EL (cell line): ENCODE data around the gene MCUR1.
A peak's percentile ranks its signal among the peaks of the same experiment; 100 is the strongest.
"Not testable (repeated sequence)": the region's sequence is repeated elsewhere in the genome, so short reads cannot be mapped to it uniquely, and the experiment has no call there.

ENCODE experiments used
- DNase-seq: peaks from one replicate; pipeline ENCODE4 v3.0.0-alpha.2; 2016

MCUR1 gene

DNA sequence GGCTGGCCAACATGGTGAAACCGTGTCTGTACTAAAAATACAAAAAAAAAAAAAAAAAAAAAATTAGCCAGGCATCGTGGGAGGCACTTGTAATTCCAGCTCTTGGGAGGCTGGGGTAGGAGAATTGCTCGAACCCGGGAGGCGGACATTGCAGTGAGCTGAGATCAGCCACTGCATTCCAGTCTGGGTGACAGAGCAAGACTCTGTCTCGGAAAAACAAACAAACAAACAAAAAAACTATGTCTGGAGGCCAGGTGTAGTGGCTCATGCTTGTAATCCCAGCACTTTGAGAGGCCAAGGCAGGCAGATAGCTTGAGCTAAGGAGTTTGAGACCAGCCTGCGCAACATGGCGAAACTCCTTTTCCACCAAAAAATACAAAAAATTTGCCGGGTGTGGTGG is 38.9 kb downstream of the MCUR1 start:
- DNase-seq = not testable (repeated sequence)

DNA sequence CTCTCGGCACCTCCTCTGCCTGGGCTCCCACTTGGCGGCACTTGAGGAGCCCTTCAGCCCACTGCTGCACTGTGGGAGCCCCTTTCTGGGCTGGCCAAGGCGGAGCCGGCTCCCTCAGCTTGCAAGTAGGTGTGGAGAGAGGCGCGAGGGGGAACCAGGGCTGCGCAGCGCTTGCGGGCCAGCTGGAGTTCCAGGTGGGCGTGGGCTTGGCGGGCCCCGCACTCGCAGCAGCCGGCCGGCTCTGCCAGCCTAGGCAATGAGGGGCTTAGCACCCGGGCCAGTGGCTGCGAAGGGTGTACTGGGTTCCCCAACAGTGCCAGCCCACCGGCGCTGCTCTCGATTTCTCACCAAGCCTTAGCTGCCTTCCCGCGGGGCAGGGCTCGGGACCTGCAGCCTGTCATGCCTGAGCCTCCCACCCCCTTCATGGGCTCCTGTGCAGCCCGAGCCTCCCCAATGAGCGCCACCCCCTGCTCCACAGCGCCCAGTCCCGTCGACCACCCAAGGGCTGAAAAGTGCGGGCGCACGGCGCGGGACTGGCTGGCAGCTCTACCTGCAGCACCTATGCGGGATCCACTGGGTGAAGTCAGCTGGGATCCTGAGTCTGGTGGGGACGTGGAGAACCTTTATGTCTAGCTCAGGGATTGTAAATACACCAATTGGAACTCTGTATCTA is 41.9 kb downstream of the MCUR1 start:
- not testable (repeated sequence) for DNase-seq

DNA sequence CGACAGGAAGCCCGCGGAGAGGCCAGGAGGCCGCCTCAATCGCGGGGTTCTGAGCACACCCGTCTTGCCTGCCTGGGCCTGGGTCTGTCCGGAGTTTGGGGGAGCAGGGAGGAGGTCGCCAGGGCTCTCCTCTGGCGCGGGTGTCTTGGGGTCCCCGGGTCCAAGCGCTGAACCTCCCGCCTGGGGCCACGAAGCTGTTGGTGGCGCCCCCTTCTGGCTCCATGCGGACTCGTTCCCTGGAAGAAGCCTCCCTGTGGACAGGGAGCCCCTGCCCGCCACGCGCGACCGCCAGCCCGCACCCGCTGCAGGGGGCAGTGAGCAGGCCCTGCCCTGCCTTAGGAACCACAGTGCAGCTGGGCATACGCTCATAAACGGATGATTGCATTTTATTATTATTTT is 44.7 kb downstream of the MCUR1 start:
- DNase-seq = no peak

DNA sequence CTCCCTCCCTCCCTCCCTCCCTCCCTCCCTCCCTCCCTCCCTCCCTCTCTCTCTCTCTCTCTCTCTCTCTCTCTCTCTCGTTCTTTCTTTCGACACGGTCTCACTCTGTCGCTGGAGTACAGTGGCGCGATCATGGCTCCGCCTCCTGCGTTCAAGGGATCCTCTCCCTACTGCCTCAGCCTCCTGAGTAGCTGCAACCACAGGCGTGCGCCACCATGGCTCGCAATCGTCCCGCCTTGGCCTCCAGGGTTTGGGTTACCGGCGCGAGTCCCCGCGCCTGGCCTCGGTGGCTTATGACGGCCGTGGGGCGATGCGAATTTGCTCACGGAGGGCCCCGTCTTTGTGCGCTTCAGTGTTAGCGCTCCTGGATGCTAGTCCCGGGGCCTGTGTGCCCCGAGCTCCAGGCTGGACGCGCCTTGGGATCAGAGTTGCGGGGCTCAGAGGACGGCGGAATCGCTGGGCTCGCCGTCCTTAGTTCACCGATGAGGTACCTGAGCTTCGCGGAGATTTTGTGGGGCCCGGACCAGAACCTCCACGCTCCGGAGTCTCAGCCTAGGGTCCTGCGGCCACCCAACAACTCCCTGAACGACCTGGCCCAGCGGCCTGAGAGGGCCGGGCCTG is 45.2 kb downstream of the MCUR1 start:
- no peak for DNase-seq

DNA sequence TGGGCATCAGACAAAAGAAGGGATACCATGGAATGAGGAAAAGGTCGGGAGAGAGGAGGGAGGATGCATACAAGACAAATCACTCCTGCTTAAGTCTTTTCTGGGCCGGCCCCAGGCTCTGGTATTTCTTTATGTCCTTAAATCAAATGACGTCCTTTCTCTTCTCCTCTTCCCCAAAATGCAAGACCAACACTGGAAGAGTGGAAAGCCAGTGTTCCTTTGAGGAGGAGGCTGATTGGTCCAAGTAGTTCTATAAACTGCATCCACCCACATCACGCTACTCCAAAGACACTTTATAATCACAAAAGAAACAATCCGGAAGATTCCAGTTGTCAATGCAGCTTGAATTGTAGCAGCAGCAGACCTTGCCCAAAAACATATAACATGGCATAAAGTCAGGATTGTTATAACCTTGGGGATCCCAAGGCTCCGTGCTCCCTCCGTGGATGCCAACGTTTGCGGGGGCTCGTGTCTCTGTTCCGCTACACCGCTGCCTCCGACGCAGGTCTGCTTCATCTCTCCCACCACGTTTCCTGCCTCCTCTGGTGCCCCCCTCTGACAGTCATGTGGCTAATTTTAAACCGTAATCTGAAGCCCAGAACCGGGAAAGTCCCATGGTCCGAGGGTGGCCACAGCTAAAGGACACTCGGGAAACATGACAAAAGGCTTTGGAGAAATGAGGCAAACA is 47.1 kb downstream of the MCUR1 start:
- peak; percentile 62 for DNase-seq

DNA sequence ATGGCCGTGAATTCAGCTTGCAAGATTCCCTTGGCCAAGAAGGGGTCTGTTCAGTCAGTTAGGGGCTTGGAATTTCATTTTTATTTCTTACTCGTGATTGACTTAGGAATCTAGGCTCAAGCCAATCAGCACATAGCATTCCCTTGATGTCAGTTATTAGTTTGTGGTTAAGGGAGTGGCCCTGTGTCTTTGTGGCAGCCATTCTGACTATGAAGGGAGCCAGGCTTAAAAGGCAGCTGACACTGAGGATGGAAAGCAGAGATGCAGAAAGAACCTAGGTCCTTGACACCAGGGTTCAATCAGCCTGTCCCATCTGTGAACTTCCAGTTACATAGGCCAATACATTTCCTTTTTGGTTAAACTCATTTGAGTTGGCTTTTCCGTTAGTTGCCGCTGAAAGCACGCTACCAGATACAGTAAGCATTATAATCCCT is 48.1 kb downstream of the MCUR1 start:
- peak; percentile 59 for DNase-seq

DNA sequence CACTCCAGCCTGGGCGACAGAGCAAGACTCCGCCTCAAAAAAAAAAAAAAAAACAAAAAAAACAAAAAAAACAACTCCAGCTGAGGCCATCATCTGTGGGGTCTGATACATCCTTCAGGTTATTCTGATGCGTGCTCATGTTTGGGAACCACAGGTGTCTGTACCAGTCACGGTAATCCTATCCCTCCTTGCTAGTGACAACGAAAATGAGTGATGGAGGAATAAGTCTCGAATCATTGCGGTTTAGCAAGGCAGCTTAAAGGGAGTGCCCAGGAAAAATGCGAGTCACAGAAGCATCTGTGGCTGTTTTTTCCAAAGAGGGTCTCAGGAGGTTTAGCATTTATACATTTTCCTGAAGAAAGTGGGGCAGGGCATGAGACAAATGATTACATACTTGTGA is 48.8 kb downstream of the MCUR1 start:
- DNase-seq = no peak

DNA sequence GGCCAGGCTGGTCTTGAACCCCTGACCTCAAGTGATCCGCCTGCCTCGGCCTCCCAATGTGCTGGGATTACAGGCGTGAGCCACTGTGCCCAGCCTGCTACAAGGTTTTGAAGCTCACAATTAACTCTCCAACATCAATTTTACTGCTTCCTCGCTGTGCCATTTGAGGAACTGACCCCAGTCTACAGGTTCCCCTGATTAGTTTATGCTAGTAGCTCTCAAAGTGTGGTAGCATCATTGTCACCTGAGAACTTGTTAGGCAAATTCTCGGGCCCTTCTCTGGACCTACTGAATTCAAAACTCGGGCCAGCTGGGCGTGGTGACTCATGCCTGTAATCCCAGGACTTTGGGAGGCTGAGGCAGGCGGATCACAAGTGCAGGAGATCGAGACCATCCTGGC is 49.4 kb downstream of the MCUR1 start:
- DNase-seq = no peak

DNA sequence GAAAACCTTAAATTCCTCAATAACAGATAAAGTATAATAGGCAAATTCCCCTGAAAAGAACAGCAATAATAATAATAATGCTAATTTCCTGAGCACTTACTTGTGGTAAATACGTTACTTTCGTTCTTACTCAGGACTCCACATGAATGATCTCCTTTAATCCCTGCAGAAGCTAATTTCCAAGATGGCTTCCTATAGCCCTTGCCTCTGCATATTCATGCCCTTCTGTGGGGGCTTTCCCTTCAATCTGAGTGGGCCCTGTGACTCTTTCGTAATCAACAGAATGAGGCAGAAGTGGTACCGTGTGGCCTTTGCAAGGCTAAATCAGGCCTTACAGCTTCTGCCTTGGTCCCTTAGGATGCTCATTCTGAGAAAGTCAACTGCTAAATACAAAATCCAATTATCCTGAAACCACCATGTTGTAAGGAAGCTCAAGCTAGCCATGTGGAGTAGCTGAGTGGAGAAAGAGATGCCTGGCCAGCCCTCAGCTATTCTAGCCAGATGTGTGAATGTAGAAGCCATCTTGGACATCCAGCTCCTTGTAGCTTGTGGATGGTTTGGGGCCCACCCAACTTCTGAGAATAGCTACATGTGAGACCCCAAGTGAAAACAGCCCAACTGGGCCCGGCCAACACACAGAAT is 50.5 kb downstream of the MCUR1 start:
- DNase-seq = no peak

DNA sequence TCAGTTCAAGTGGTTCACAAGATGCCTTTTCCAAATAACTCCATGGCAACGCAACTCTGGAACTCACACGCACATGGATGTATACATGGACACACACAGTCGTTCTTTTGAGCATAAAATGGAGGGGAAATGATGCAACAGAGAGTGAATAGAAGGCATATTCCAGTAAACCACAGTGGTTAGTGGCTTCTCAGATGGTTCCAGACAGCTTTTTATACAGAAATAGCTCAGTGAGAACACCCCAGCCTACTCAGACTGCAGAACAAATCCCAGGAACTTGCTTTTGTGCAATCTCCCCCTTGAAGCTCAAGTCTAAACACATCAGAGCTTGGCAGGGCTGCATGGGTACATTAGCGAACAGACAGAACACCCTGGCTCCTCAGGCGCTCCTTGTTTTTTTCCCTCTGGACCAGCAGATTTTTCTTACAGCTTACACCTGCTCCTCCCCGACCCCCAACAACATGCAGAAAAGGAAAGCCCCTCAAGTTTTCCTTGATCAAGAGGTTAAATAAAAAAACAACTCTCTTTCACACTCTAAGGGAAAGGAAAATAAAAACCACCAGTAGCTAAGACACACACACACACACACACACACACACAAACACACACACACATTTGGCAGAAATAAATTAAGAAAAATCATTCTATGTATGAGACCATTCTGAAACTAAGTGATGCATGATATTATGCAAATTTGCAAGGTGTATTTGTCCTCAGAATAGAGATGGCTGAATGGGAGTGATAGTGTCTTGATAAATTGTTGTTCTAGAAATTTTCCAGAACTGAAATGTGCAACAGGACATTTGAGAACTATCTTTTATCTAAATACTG is 51.5 kb downstream of the MCUR1 start:
- DNase-seq = peak; percentile 31

DNA sequence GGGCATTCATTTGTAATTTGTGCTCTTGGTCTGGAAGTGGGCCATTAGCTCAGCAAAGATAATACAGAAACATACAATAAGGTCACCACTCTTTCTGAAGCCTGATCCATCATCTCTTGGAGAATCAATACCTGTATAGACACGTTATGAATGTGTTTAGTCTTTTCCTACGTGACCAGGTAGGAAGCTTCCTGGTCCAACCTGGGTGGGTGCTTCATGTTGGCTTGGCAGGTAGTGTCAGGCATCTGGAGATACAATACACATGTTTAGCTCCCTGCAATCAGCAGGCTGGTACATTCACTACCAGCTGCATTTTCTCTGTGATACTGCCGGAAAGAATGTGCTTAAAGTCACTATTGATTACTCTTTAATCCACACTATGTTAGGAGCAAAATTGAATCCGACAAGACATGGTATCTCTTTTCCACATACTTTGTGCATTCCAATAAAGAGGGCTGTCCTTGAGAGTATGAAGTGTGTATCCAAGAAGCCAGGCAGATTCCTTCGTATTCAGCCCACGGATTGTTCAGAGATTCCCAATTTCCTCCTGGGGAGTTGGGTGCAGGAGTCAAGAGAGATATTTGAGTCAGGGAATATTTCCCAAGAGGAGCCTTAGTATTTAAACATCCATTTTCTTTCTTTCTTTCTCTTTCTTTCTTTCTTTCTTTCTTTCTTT is 52.9 kb downstream of the MCUR1 start:
- DNase-seq = no peak

DNA sequence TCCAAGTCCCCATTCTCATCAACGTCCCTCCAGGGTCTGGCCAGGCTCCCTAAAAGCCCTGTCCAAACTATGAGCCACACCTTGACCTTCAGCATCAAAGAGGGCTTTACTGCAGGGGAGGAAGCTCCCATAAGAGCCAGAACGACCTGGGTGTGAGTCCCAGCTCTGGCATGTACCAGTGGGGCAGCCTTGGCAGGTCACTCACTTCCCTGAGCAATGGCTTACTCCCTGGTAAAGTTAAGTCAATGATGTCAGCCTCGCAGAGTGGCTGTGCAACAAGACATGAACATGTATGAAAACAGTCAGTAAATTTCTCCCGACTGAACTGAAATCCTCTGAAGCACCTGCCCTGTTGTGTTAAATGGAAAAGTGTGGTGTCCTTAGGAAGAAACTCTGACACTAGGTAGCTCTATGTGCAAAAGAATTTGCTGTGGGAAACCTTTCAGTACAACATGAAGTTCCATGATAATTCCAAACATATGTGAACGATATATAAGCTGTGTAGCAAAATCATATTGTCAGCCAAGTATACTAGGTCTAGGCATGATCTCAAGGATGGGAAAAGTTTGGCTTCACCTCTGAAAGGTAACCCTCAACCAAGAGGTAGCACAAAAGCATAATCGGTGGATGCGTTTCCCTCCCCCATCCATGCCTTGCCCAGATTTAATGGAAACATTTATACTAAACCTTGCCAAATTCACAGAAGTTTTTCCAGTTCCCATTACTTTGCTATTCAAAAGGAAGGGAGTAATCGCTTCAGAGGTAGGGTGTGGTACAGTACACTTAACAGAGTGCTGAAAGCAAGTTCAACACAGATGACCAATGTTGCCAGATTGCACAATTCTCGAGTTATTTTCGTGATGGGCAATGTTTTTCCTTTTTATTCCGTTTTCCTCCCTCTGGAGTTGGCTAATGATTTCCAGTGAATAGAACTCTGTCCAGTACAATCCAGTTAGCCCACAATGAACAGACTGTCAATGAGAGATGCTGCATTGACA is 53.8 kb downstream of the MCUR1 start:
- peak; percentile 16 for DNase-seq

DNA sequence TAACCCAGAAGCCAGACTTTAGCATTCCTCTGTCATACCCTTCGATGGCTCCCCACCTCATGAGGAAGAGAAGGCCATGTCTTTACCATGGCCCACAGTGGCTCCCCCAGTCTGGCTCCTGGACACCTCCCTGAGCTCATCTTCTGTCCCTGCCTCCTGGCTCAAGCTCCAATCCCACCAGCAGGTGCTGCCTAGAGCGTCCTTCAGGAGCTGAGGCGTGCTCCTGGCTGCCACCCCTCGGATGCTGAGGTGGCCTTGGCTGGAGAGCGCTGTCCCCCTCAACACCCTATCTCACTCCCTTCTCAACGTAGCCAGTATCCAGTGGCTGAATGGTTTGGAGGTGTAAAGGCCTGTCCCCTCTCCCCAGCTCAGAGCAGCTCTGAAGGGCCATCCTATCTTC is 55.3 kb downstream of the MCUR1 start:
- no peak for DNase-seq

DNA sequence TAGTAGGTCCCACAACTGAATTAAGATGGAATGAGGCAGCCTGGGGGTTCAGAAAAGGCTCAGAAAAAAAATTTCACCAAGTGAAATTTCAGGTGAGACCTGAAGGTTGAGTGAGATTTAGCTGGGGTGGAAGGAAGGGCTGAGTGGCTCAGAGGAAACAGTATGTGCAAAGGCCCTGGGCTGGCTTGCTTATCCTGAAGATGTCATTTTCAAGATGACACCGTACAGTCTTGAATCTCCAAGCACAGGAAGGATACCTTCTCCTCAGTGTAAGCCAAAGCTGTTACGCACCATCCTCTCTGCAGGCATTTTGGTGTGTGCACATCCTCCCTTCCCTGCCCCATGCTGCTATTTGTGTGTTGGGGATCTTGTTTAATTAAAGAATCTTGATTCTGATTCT is 59.7 kb downstream of the MCUR1 start:
- DNase-seq = no peak

DNA sequence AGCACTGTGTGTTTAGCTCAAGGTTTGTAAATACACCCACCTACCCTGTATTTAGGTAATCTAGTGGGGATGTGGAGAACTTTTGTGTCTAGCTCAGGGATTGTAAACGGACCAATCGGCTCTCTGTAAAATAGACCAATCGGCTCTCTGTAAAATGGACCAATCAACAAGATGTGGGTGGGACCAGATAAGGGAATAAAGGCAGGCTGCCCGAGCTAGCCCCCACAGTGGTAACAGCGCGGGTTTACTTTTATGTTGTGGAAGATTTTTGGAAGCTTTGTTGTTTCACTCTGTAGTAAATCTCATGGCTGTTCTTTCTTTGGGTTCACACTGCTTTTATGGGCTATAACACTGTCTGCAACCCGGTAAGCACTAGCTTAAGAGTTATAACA is 70.6 kb downstream of the MCUR1 start:
- DNase-seq = no peak

DNA sequence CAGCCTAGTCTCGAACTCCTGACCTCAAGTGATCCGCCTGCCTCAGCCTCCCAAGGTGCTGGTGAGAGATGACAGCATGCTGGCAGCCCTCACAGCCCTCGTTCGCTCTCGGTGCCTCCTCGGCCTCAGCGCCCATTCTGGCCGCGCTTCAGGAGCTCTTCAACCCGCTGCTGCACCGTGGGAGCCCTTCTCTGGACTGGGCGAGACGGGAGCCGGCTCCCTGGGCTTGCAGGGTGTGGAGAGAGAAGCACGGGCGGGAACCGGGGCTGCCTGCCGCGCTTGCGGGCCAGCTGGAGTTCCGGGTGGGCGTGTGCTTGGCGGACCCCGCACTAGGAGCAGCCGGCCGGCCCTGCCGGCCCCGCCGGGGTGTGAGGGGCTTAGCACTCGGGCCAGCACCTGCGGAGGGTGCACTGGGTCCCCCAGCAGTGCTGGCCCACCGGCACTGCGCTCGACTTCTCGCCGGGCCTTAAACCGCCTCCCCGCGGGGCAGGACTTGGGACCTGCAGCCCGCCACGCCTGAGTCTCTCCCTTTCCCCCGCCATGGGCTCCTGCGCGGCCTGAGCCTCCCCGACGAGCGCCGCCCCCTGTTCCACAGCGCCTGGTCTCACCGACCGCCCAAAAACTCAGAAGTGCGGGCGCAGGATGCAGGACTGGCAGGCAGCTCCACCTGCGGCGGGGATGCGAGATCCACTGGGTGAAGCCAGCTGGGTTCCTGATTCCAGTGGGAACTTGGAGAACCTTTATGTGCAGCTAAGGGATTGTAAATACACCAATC is 71.2 kb downstream of the MCUR1 start:
- DNase-seq = no peak

DNA sequence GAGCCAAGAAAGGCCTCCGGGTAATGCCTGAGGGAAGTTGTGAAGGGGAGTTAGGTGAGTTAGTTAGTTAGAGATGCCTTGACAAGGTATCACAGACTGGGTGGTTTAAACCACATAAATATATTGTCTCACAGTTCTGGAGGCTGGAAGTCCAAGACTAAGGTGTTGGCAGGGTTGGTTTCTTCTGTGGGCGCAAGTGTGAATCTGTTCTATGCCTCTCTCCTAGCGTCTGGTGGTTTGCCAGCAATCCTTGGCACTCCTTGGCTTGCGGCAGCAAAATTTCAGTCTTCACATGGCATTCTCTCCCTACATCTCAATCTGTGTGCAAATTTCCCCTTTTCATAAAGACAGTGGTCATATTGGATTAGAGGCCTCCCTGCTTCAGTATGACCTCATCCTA is 73.0 kb downstream of the MCUR1 start:
- DNase-seq = no peak
